Mucosa of rectum (tissue), 2 donors: ENCODE data around the gene CAD.

ENCODE experiments used
- H3K27ac ChIP-seq, 2 donors: one replicate each; pipeline ENCODE4 v1.7.0; 2013; ENCODE audit warnings: inconsistent platforms in 2 of 2, low read depth in 2 of 2, low read length in 2 of 2
- H3K27me3 ChIP-seq, 2 donors: one replicate each; pipeline ENCODE4 v1.7.0; 2013; ENCODE audit warnings: low read length in 2 of 2; ENCODE audit not compliant: control insufficient read depth in 2 of 2, insufficient read depth in 2 of 2
- H3K36me3 ChIP-seq, 2 donors: one replicate each; pipeline ENCODE4 v1.7.0; 2013; ENCODE audit warnings: low read length in 2 of 2; ENCODE audit not compliant: control insufficient read depth in 2 of 2, insufficient read depth in 2 of 2
- H3K4me1 ChIP-seq, 2 donors: one replicate each; pipeline ENCODE4 v1.7.0; 2013; ENCODE audit warnings: low read length in 2 of 2, mild to moderate bottlenecking in 1 of 2; ENCODE audit not compliant: control insufficient read depth in 2 of 2, insufficient read depth in 2 of 2
- H3K4me3 ChIP-seq, 2 donors: one replicate each; pipeline ENCODE4 v1.7.0; 2013; ENCODE audit warnings: low read length in 2 of 2
- H3K9ac ChIP-seq, 2 donors: one replicate each; pipeline ENCODE4 v1.7.0; 2013; ENCODE audit warnings: low read length in 2 of 2, low read depth in 1 of 2, mild to moderate bottlenecking in 1 of 2
- H3K9me3 ChIP-seq, 2 donors: one replicate each; pipeline ENCODE4 v1.7.0; 2013; ENCODE audit warnings: low read length in 2 of 2; ENCODE audit not compliant: control insufficient read depth in 2 of 2
- donor health status: healthy.
- donor health status: Normal muscosa, but diverticular disease.

The CAD gene

DNA sequence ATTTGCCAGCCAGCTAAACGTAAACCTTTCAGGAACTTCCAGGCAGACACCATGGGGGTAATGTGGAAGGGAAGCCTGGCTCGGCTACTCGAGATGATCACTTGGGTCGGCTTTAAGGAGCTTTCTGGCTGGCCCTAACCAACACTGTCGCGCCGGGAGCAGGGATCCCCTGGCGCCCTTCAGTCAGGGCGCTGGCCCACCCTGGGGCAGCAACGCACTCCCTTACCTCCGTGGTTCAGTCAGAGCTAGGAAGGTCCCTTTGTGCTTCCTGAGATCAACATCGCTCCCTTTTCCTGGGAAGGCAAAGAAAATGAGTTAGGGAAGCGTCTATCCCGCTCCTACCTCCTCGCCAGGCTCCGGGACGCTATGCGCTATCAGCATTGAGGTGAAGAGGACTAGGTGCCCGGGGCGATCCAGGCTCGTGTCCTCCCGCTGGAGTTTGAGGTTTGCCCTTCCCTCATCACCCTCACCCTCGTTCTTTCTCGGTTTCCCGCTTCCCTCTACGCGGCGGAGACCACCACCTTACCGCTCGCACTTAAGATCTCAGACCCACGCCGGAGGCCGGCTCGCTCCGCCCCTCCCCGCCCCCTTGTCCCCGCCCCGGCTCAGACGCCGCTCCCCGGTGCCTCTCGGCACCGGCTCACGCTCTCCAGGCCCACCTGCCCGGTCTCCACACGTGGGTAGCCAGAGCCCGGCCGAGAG, 5.8 kb upstream of the CAD start:
- Histone ChIP-seq H3K9ac (peak overlapping the region; percentile 66 to 70), H3K9me3 (no peaks in the 10 kb centered on the region), H3K36me3 (peaks cover 3 to 27% of the 10 kb centered on the region in 2 donors), H3K4me1 (peaks cover 14 to 16% of the 10 kb centered on the region in 2 donors), H3K27ac (peak overlapping the region; percentile 98), H3K27me3 (no peaks in the 10 kb centered on the region), H3K4me3 (peak overlapping the region; percentile 91 to 93)

DNA sequence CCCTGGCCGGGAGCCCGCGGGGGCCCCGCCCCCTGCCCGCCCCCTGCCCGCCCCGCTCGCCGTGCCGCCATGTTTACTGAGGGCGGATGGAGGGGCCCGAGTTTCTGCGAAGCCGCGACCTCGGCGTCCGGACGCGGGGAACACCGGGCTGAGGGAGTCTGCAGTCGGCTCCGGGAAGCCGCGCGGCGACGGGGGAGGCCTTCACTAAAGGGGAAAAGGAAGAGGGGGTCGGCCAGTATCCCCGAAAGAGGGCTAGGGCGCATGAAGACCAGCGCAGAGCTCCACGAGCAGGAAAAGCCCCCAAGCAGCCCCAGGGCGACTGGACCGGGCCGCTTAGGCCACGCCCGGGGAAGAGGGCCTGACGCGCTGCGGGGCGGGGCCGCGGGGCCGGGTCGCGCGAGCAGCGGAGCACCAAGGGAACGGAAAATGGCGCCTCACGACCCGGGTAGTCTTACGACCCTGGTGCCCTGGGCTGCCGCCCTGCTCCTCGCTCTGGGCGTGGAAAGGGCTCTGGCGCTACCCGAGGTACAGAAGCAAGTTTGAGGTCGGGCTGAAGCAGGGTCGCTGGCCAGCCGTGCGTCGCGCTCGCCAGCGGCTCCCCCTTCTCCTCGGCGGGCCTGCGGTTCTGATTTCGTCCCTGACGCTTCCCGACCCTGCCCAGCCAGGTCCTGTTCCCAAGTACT, 5.1 kb upstream of the CAD start, which contains the start of the genes ATRAID and SLC5A6:
ATRAID (plus strand) TSS at position 99 of the 683 bp plus-strand sequence; CDS start at position 427, 328 bp downstream.
SLC5A6 (minus strand) TSS at position 326 of the 683 bp plus-strand sequence. CDS start 4,618 bp downstream, outside the sequence.
- H3K36me3 ChIP-seq, result peaks cover under 1 to 20% of the 10 kb centered on the region in 2 donors

DNA sequence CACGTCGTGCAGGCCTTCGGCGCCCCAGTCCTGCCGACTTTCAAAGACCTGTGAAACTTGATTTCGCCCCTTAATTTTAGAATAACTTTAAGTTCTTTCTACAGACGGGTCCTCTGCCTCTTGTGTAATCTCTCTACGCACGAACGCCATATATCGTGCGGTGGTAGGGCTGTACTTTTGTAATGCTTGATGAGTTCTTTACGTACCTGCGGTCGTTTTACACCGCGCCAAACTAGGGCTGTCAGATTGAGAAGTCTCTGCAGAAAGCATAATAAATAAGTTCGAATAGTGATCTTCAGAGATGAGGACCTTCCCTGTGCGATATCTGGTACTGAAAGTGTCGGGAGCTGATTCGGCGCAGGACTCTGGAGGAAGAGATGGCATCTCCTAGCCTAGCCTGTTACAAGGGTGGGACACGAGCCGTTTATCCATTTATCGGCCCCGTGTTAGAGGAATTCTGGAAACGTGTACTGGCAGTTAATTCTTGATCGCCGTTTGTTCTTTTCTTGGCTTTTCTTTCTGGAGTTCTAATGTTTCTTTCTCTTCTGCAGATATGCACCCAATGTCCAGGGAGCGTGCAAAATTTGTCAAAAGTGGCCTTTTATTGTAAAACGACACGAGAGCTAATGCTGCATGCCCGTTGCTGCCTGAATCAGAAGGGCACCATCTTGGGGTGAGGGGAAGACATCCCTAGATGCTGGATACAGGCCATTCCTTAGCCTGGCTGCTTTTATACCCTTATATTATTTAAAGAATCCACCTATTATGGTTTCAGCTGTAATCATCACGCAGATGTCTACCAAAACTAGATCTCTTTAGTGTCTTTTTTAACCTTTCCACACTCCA, 4.3 kb upstream of the CAD start:
- H3K9ac ChIP-seq, result peak overlapping the region; percentile 89 to 99
- no peaks in the 10 kb centered on the region for H3K9me3 ChIP-seq
- H3K27ac ChIP-seq, result peak overlapping the region; percentile 98
- peaks cover 18 to 23% of the 10 kb centered on the region in 2 donors for H3K4me1 ChIP-seq
- no peaks in the 10 kb centered on the region for H3K27me3 ChIP-seq
- peaks cover 0 to 13% of the 10 kb centered on the region in 2 donors for H3K36me3 ChIP-seq
- peak overlapping the region; percentile 79 to 93 for H3K4me3 ChIP-seq

More for the DNA sequence above, 5.1 kb upstream of the CAD start, which contains the start of the genes ATRAID and SLC5A6:
- H3K27me3 ChIP-seq, result no peaks in the 10 kb centered on the region
- H3K27ac ChIP-seq, result peak within 1 kb of the TSS; percentile 98
- H3K9ac ChIP-seq, result peak within 1 kb of the TSS; percentile 89 to 99
- peaks cover 14 to 19% of the 10 kb centered on the region in 2 donors for H3K4me1 ChIP-seq
- H3K9me3 ChIP-seq, result no peaks in the 10 kb centered on the region
- peak within 1 kb of the TSS; percentile 91 to 93 for H3K4me3 ChIP-seq

DNA sequence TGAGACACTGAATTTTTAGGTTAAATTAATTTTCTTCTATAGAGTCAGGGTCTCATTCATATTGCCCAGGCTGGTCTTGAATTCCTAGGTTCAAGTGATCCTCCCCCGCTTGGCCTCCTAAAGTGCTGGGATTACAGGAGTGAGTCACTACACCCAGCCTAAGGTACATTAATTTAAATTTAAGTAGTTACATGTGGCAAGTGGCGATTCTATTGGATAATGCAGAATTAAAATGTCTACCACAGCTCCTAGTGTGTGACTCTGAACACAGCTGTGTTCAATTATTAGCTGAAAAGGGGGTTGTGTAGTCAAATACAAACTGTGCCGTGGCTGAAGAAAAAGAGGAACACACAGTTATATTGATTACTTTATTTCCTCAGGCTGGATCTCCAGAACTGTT, 2.2 kb upstream of the CAD start:
- H3K36me3 ChIP-seq, result peaks cover 0 to 7% of the 10 kb centered on the region in 2 donors
- no peak overlapping the region for H3K9ac ChIP-seq
- peaks cover 21 to 22% of the 10 kb centered on the region in 2 donors for H3K4me1 ChIP-seq
- H3K27me3 ChIP-seq, result no peaks in the 10 kb centered on the region
- no peak overlapping the region for H3K4me3 ChIP-seq
- no peak overlapping the region for H3K27ac ChIP-seq
- H3K9me3 ChIP-seq, result no peaks in the 10 kb centered on the region

DNA sequence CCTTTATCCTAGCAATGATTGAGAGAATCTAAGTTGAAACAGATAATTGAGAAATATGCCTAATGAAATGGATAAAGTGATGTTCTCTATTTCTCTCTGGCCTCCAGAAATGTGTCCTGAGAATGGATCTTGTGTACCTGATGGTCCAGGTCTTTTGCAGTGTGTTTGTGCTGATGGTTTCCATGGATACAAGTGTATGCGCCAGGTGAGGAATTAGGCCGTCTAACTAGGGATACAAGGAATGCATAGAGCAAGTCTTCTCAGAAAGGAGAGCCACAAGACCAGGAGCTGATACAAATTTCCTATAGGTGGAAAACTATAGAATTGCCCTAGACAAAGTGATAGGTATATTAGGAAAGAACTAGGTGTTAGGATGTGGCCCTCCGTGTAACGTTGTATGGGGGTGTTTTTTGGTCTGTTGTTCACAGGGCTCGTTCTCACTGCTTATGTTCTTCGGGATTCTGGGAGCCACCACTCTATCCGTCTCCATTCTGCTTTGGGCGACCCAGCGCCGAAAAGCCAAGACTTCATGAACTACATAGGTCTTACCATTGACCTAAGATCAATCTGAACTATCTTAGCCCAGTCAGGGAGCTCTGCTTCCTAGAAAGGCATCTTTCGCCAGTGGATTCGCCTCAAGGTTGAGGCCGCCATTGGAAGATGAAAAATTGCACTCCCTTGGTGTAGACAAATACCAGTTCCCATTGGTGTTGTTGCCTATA, 592 bp upstream of the CAD start:
- Histone ChIP-seq H3K9me3 (no peaks in the 10 kb centered on the region), H3K27me3 (no peaks in the 10 kb centered on the region), H3K4me3 (peak overlapping the region; percentile 70 to 81), H3K9ac (peak overlapping the region; percentile 60 to 61), H3K36me3 (peaks cover 0 to 14% of the 10 kb centered on the region in 2 donors), H3K27ac (peak overlapping the region; percentile 39 to 50), H3K4me1 (peaks cover 16 to 17% of the 10 kb centered on the region in 2 donors)

DNA sequence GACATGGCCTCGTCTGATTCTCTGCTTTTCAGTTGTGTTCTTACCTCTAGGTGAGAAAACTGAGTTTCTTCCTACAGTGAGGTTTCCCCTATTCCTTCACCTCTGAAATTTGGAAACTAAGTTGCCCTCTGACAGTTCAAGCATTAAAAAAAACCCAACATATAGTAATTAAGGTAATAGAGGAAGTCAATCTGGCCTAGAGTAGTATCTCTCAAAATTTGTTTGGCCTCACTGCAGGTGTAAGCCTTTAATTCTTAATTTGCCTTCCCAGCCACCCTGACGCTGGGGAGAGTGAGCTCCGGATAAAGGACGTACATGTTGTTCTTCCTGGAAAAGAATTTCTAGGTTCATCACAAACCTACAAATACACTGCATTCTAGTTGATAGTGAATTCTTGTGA, 1.4 kb downstream of the CAD start:
- Histone ChIP-seq H3K9me3 (no peaks in the 10 kb centered on the region), H3K9ac (no peak overlapping the region), H3K4me3 (no peak overlapping the region), H3K27me3 (no peaks in the 10 kb centered on the region), H3K27ac (no peak overlapping the region), H3K36me3 (peaks cover 14 to 29% of the 10 kb centered on the region in 2 donors), H3K4me1 (peaks cover 9 to 12% of the 10 kb centered on the region in 2 donors)

DNA sequence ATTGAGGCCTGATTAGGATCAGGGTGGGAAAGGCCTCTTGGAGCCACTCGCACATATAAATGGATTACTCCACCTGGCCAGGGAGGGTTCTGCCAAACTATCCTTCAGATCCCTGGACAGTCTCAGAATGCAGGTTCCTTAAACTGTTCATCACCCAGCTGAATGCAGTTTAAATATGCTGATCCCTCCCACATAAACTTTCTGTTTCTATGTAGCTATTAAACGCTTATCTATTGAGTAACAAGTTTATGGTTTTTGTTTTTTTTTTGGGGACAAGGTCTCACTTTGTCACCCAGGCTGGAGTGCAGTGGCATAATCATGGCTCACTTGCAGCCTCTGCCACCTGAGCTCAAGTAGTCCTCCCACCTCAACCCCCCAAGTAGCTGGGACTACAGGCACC, 1.9 kb downstream of the CAD start:
- H3K36me3 ChIP-seq, result peaks cover 19 to 33% of the 10 kb centered on the region in 2 donors
- H3K27ac ChIP-seq, result no peak overlapping the region
- H3K4me3 ChIP-seq, result no peak overlapping the region

DNA sequence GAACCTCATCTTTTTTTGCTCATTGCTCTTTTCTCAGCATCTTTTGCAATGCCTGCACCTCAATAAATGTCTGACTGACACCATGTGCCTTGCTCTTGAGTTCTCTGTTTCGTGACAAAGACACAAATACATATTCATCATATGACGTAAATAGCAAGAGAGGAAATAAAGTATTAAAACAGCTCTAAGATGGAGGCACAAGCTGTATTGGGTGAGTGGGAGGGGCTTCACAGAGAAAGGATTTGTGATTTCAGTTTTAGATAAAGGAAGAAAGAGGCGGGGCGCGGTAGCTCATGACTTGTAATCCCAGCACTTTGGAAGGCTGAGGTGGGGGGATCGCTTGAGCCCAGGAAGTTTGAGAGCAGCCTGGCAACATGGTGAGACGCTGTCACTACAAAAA, 2.9 kb downstream of the CAD start:
- Histone ChIP-seq H3K4me3 (no peak overlapping the region), H3K36me3 (peaks cover 28 to 39% of the 10 kb centered on the region in 2 donors), H3K9me3 (no peaks in the 10 kb centered on the region), H3K4me1 (peaks cover 9 to 12% of the 10 kb centered on the region in 2 donors), H3K27ac (no peak overlapping the region), H3K27me3 (no peaks in the 10 kb centered on the region), H3K9ac (no peak overlapping the region)

More for the DNA sequence above, 1.9 kb downstream of the CAD start:
- Histone ChIP-seq H3K4me1 (peaks cover 9 to 12% of the 10 kb centered on the region in 2 donors), H3K9me3 (no peaks in the 10 kb centered on the region), H3K27me3 (no peaks in the 10 kb centered on the region), H3K9ac (no peak overlapping the region)

DNA sequence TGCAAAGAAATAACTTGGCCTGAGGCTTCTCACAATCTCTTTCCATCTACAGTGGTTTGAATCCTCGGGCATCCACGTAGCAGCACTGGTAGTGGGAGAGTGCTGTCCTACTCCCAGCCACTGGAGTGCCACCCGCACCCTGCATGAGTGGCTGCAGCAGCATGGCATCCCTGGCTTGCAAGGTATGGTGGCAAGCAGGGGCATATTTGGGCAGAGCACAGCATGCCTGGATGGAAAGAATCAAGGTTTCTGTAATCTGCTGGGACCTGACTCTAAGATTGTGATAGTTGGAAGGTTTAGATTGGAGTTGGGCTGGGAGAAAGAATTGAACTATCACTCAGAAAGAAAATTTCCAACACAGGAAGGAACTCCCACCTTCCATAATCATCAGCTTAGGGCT, 4.0 kb downstream of the CAD start:
- Histone ChIP-seq H3K27ac (no peak overlapping the region), H3K36me3 (peaks cover 35 to 43% of the 10 kb centered on the region in 2 donors), H3K9ac (no peak overlapping the region), H3K4me1 (peaks cover 9 to 12% of the 10 kb centered on the region in 2 donors), H3K4me3 (no peak overlapping the region), H3K9me3 (no peaks in the 10 kb centered on the region), H3K27me3 (no peaks in the 10 kb centered on the region)
